ENCODE measurements around the gene SSBP4.
A peak's percentile ranks its signal among the peaks of the same experiment; 100 is the strongest.

Gene SSBP4

DNA sequence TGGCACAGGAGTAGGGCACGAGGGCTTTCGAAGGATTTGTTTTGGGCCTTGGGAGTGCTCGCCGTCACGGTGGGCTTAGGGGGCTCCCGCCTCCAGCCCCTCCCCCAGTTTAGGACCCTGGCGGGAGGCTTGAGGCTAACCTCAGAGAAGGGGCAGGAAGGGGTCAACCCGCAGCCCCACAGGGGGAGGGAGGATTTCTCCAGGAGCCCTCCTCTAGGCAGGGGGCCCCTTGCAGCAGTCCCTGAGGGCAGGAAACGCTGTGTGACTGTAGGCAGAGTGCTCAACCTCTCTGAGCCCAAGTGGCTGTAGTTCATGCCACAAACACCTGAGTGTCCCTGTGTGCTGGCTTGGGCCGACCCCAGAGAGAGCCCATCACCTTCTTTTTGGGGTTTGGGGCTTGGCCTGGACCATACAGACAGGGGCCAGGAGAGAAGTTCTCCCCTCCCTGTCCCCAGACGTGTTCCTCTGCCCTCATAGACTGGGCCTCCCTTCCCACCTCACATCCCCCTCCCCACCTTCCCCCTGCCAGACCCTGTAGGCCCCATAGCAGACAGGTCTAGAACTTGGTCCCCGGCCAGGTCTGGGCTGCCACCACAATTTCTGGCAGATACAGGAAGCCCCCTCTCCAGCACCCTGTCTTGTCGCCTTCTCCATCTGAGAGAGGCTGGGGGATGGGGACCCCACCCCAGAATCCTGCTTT is 10.7 kb downstream of the SSBP4 start:
- DNase-seq (no peak), ATAC-seq (replicated peaks) (no peak)
- H3K27me3 Mint-ChIP-seq = no peaks in the 10 kb centered on the region
- H3K9me3 Mint-ChIP-seq = no peaks in the 10 kb centered on the region
- H3K27ac Mint-ChIP-seq = peak overlapping the region; percentile 65
- peaks cover 0 to 2% of the 10 kb centered on the region in 2 donors for H3K36me3 Mint-ChIP-seq
- peak overlapping the region; percentile 50 to 81 for H3K4me3 Mint-ChIP-seq
- H3K4me1 Mint-ChIP-seq = peaks cover 21 to 54% of the 10 kb centered on the region in 2 donors

DNA sequence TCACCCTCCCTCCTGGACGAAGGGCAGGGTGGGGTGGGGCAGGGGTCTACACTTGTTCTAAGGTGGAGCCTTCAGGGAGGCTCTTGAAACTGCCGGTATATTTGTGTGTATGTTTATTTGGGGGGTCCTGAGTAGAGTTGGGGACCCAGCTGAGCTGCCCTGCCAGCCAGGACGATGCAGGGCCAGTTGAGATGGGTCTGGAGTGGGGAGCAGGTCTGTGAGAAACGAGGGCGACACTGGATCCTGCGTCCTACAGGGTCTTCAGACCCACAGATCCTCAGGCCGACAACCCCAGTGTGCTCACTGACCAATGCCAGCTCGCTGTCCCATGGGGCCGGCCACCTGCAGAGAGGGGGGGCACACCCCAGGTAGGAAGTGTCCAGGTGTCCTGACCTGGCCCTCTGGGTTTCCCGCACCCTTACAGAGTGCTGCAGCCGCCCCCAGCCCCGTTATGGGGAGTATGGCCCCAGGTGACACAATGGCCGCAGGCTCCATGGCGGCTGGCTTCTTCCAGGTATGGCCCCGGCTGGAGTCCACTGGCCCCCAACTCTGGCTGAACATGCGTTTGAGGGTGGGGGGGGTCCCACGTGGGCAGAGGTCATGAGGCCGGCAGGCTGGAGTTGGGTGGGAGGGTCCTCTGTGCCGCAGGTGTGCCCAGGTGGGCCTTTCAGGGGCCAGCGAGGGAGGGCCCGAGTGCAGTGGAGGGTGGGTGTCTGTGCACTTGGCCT is 11.4 kb downstream of the SSBP4 start:
- Mint-ChIP-seq H3K4me3 (peak overlapping the region; percentile 5 to 39), H3K9me3 (no peaks in the 10 kb centered on the region), H3K4me1 (peaks cover 21 to 56% of the 10 kb centered on the region in 2 donors), H3K27ac (no peak overlapping the region), H3K36me3 (peaks cover 0 to 3% of the 10 kb centered on the region in 2 donors), H3K27me3 (no peaks in the 10 kb centered on the region)
- no peak for DNase-seq
- no peak for ATAC-seq (replicated peaks)

DNA sequence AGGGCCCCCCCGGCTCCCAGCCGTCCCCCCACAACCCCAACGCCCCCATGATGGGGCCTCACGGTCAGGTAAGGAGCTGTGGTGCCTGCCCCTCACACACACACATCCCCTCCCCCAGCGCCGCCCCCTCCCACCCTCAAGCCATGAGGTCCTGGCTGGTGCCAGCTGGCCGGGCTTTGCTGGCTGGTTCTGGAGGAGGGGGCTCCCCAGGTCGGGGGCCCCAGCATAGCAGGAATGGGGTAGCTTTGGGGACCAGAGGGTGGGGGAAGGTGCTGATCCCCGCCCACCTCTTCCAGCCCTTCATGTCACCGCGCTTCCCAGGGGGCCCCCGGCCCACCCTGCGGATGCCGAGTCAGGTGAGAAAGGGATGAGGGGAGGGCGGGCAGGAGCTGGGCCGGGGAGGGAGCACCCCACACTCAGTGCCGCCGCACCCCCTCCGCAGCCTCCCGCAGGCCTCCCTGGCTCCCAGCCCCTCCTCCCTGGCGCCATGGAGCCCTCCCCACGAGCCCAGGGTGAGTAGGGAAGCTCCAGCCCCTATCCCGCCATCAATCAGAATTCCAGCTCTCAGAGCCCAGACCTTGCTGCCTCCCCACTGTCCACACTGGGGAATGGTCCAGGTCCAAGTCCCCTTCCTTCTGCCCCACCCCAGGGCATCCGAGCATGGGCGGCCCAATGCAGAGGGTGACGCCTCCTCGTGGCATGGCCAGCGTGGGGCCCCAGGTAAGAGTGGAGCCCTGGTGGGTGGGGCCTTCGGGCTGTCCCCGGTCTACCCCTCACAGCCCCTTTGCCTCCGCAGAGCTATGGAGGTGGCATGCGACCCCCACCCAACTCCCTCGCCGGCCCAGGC is 12.4 kb downstream of the SSBP4 start:
- H3K9me3 Mint-ChIP-seq = no peaks in the 10 kb centered on the region
- H3K4me1 Mint-ChIP-seq = peaks cover 20 to 56% of the 10 kb centered on the region in 2 donors
- H3K27ac Mint-ChIP-seq = no peak overlapping the region
- H3K4me3 Mint-ChIP-seq = peak overlapping the region; percentile 48 to 51
- no peaks in the 10 kb centered on the region for H3K27me3 Mint-ChIP-seq
- DNase-seq = no peak
- no peak for ATAC-seq (replicated peaks)
- peaks cover 3% of the 10 kb centered on the region in 2 donors for H3K36me3 Mint-ChIP-seq

DNA sequence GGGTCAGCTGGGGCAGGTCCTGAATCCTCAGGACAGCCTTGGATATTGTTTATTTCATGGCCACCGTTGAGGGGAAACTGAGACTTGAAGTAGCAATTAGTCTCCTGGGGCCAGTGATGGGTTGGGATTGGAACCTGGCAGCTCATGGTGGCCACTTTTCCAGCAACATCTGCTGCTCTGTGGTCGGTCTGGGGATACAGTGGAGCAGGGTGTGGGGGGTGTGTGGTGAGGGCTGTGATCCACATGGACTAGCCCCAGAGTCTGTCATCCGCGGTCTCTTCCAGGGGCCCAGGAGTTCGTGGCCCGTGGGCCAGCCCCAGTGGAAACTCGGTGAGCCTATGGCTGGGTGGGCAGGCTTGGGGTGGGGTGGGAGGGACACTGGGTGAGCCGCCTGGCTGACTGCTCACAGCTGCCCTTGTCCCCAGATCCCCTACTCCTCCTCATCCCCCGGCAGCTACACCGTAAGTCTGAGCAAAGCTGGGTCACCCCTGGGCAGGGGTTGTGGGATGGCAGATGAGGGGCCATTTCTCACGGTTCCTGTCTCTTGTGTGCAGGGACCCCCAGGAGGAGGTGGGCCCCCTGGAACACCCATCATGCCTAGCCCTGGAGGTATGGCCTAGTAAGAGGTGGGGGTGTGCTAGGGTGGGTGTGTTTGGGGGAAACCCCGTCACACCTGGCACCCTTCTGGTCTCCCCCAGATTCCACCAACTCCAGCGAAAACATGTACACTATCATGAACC is 13.2 kb downstream of the SSBP4 start:
- H3K27ac Mint-ChIP-seq = peak overlapping the region; percentile 65
- H3K36me3 Mint-ChIP-seq = peaks cover 3% of the 10 kb centered on the region in 2 donors
- no peaks in the 10 kb centered on the region for H3K9me3 Mint-ChIP-seq
- DNase-seq (no peak), ATAC-seq (replicated peaks) (no peak)
- no peaks in the 10 kb centered on the region for H3K27me3 Mint-ChIP-seq
- H3K4me1 Mint-ChIP-seq = peaks cover 22 to 56% of the 10 kb centered on the region in 2 donors
- peak overlapping the region; percentile 73 to 88 for H3K4me3 Mint-ChIP-seq

DNA sequence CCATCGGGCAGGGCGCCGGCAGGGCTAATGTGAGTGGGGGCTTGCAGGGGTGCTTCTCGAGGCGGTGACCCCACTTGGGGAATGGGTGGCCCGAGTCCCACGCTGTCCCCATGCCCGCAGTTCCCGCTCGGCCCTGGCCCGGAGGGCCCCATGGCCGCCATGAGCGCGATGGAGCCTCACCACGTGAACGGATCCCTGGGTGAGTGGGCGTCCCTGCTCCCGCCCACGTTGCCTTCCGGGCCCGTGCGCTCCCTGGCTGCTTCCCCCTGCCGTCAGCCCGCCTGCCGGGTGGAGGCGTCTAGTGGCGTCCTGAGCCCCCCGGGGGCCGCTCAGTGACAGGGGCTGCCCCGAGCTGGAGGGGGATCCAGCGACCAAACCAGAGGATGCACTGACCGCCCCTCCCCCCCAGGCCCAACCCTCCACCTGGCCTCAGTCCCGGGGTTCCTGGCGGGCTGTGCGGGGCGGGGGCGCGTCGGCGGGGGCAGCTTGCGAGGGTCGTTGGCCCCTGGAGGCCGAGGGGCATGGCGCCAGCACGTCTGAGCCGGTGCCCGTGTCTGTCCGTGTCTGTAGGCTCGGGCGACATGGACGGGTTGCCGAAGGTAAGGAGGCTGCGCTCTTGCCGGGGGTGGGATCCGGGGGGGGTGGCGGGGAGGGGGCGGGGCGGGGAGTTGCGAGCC is 14.0 kb downstream of the SSBP4 start:
- no peaks in the 10 kb centered on the region for H3K27me3 Mint-ChIP-seq
- peaks cover 25 to 63% of the 10 kb centered on the region in 2 donors for H3K4me1 Mint-ChIP-seq
- no peaks in the 10 kb centered on the region for H3K9me3 Mint-ChIP-seq
- ATAC-seq (replicated peaks) (peak; percentile 4 to 6), DNase-seq (no peak)
- peak overlapping the region; percentile 42 for H3K27ac Mint-ChIP-seq
- peaks cover 3% of the 10 kb centered on the region in 2 donors for H3K36me3 Mint-ChIP-seq
- peak overlapping the region; percentile 73 to 88 for H3K4me3 Mint-ChIP-seq

DNA sequence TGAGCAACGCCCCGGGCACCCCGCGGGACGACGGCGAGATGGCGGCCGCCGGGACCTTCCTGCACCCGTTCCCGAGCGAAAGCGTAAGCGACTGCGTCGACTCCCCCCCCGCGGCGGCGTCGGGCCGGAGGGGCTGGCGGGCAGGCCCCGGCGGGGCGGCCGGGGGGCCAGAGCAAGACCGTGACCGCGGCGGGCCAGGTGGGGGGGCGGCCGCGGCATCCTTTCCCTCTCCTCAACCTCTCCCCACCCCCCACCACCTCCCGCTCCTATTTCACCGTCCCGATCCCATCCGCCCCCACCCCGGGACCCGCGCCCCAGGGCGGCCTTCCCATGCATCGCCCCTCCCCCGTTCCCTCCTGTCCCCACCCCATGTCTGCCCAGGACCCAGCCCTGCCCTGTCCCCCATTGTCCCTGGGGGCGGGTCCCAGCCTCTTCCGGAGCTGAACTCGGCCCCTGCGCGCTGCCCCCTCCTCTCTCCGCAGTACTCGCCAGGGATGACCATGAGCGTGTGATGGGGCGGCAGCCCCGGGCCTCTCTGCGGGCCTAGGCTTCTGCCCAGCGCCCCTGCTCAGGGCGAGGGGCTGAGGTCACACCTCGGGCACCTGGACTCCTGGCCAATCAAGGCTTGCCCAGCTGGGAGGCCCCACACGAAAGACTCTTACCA is 14.7 kb downstream of the SSBP4 start:
- peaks cover 3% of the 10 kb centered on the region in 2 donors for H3K36me3 Mint-ChIP-seq
- ATAC-seq (replicated peaks) (no peak), DNase-seq (no peak)
- H3K4me1 Mint-ChIP-seq = peaks cover 25 to 66% of the 10 kb centered on the region in 2 donors
- H3K4me3 Mint-ChIP-seq = peak overlapping the region; percentile 83 to 88
- peak overlapping the region; percentile 73 for H3K27ac Mint-ChIP-seq
- no peaks in the 10 kb centered on the region for H3K27me3 Mint-ChIP-seq
- no peaks in the 10 kb centered on the region for H3K9me3 Mint-ChIP-seq

DNA sequence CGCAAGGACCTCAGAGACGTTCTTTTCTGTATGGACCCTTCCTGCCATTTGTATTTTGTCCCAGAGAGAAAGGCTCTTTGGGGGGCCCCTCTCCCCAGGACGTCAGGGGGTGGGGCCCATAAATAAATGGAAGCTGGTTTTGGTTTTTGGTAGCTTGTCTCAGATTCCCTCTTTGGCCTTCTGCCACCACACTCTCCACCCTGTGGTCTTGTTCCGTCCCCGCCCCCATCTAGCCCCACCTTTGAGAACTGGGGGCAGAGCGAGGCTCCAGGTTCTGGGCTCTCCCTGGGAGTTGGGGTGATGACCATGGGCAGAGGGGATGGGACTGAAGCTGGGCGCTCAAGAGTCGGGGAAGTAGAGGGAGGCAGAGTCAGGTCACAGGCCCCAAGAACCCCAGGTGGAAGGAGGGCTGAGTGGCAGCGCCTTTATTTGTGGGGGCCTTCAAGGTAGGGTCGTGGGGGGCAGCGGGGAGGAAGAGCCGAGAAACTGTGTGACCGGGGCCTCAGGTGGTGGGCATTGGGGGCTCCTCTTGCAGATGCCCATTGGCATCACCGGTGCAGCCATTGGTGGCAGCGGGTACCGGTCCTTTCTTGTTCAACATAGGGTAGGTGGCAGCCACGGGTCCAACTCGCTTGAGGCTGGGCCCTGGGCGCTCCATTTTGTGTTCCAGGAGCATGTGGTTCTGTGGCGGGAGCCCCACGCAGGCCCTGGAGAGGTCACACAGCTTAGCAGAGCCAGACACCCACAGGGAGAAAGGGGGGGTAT is 15.4 kb downstream of the SSBP4 start:
- H3K27me3 Mint-ChIP-seq = no peaks in the 10 kb centered on the region
- peaks cover 3% of the 10 kb centered on the region in 2 donors for H3K36me3 Mint-ChIP-seq
- ATAC-seq (replicated peaks) (no peak), DNase-seq (no peak)
- H3K4me1 Mint-ChIP-seq = peaks cover 25 to 67% of the 10 kb centered on the region in 2 donors
- no peaks in the 10 kb centered on the region for H3K9me3 Mint-ChIP-seq
- peak overlapping the region; percentile 73 for H3K27ac Mint-ChIP-seq
- peak overlapping the region; percentile 83 to 88 for H3K4me3 Mint-ChIP-seq

DNA sequence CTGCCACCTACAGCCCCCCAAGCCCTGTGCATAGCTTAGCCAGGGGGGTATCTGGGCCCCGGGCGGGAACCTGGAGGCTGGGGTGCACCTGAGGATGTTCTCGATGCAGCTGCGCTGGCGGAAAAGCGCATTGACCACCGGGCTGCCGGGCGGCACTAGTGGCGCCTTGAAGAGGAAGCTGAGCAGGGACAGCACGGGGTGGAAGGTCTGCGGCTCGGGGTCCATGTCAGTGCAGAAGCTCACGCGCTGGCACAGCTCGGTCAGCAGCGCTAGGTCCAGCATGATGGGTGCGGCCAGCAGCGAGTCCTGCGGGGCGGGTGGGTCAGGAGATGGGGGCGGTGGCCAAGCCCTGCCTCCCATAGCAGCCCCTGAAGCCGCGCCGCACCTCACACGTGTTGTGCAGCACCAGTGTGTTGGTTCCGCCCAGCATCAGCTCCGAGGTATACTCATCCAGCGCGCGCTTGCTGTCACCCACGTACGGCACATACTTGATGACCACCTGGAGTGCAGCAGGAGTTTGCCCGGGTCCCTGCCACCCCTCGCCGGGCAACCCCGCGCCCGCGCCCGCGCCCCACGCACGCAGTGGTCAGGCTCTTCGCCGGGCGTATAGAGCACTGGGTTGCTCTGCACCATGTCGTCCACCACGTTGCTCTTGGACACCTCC is 16.1 kb downstream of the SSBP4 start:
- H3K9me3 Mint-ChIP-seq = no peaks in the 10 kb centered on the region
- DNase-seq = no peak
- peaks cover 3 to 5% of the 10 kb centered on the region in 2 donors for H3K36me3 Mint-ChIP-seq
- H3K27me3 Mint-ChIP-seq = no peaks in the 10 kb centered on the region
- no peak for ATAC-seq (replicated peaks)
- no peak overlapping the region for H3K27ac Mint-ChIP-seq
- peak overlapping the region in 1 of 2 donors; percentile 14 for H3K4me3 Mint-ChIP-seq
- H3K4me1 Mint-ChIP-seq = peaks cover 25 to 64% of the 10 kb centered on the region in 2 donors

DNA sequence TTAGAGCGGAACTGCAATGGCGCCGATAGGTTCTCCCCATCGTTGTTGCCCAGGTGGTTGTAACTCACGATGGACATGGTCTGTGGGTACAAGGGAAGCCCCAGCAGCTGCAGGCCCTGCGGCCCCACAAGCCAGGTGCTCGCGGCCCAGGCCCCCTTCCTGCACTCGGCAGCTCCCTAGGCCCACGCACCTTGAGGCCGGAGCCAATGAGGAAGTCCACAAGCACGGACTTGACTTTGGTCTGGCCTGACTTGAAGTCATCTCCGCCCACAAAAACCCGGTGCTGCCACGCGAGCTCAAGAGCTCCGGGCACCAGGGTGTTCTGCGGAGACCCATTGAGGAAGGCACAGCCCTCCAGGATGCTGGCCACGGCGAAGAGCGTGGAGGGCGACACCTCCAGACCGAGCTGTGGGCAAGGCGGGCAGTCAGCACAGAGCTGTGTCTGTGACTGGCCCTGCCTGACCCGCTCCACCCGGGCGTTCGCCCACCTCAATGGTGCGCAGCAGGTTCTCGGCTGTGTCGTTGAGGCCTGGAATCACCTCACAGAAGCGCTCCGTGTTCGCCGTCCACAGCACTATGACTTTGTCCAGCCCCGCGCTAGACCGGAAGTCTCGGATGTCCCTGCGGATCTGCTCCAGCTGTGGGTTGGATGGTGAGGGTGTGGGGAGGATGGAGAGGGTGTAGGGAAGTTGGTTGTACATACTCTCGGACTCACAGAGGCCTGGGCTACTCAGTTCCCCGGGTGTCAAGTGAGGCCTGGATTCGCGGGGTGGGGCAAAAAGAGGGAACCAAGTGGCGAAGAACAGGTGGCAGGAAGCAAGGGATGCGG is 16.9 kb downstream of the SSBP4 start:
- Mint-ChIP-seq H3K27me3 (no peaks in the 10 kb centered on the region), H3K36me3 (peaks cover 3 to 9% of the 10 kb centered on the region in 2 donors), H3K4me1 (peaks cover 27 to 60% of the 10 kb centered on the region in 2 donors), H3K4me3 (peak overlapping the region; percentile 73 to 83), H3K27ac (peak overlapping the region; percentile 74), H3K9me3 (no peaks in the 10 kb centered on the region)
- DNase-seq (no peak), ATAC-seq (replicated peaks) (no peak)

DNA sequence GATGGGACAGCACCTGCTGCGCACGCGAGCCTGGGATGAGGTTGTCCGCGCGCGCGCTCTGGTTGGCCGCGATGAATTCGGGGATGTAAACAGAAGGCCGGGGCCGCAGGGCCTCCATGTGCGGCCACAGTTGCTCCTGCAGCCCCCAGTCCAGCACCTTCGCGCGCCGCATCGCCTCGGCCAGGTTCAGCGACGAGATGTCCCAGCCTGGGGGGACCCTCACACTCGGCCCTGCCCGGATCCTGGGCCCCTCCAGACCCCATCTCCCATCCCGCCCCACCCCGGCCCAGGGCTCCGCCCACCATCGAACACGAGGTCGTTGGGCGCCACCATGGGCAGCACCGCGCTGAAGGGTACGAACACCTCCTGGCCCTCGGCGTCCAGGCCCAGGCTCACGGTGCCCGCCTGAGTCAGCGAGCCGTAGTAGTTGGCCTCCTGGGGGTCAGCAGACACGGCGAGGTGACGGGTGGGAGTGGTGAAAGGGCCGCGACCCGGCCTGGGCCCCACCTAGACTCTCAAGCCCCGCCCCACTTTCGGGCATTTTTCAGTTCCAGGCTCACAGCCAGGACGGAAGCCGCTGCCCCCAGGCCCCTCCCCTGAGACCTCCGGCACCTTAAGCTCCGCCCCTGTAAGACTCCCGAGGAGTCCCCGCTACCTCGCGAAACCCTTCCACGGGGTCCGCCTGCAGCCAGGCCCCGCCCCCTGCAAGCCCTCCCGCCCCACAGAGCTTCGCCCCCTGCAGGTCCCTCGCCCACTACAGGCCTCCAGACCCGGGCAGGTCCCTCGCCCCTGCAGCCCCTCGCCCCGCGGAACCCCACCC is 17.7 kb downstream of the SSBP4 start:
- H3K27ac Mint-ChIP-seq = peak overlapping the region; percentile 76
- peak; percentile 71 to 72 for ATAC-seq (replicated peaks)
- H3K27me3 Mint-ChIP-seq = no peaks in the 10 kb centered on the region
- peaks cover 3 to 9% of the 10 kb centered on the region in 2 donors for H3K36me3 Mint-ChIP-seq
- no peaks in the 10 kb centered on the region for H3K9me3 Mint-ChIP-seq
- peaks cover 29 to 67% of the 10 kb centered on the region in 2 donors for H3K4me1 Mint-ChIP-seq
- peak overlapping the region; percentile 77 to 83 for H3K4me3 Mint-ChIP-seq
- DNase-seq = peak; percentile 77

All from stimulated activated naive B cell treated with anti-CD40 and anti-IgM and Interleukin-4, amounts not matched to agents 10 μg/mL and 1 μg/mL and 100 μg/mL, for 72 hours (primary cell).